GM12878 (cell line): Measurements from ENCODE around the gene UBR2. TPM values are rescaled to one million over a fixed set of nuclear protein-coding genes. Genes with fewer than 3 reads are reported as not detected.
A peak's percentile ranks its signal among the peaks of the same experiment; 100 is the strongest.

Experiments used
- ATAC-seq: fragments of 200-7000 bp; cut with Tn5 transposase; 3 replicates; pipeline ENCODE4 v1.9.1; 2020; ENCODE audit warnings: mild to moderate bottlenecking, moderate library complexity
- BruUV-seq: library from RNA; stranded (reverse); fragments of 400-500 nt; replicated peaks from 2 replicates; lab custom pipeline; 2021; lab: Mats Ljungman, UMichigan
- CTCF ChIA-PET: fragments of 300-600 bp; sonication (Branson Sonifier 250); formaldehyde crosslinking; extraction: SDS; loops from one replicate; lab custom pipeline; 2021; ENCODE audit warnings: inconsistent platforms; lab: Yijun Ruan, JAX
- POLR2A ChIA-PET: fragments of 350-600 bp; formaldehyde crosslinking; extraction: SDS; loops from one replicate; lab custom pipeline; 2021; ENCODE audit warnings: inconsistent platforms; lab: Charles Lee
- RAD21 ChIA-PET: fragments of 300-600 bp; sonication (Branson Sonifier 250); formaldehyde crosslinking; loops from one replicate; lab custom pipeline; 2023; ENCODE audit warnings: antibody characterized with exemption; ENCODE audit not compliant: unreplicated experiment; lab: Charles Lee
- SMC1A ChIA-PET: fragments of 300-600 bp; sonication (Branson Sonifier 250); formaldehyde crosslinking; loops from one replicate; lab custom pipeline; 2023; ENCODE audit not compliant: unreplicated experiment, uncharacterized antibody; lab: Charles Lee
- DNase-seq: peaks from one replicate; pipeline ENCODE4 v3.0.0-alpha.2; 2011; ENCODE audit warnings: low read depth, low spot score
- FAIRE-seq: peaks from 3 replicates; lab custom pipeline; 2011; peaks lifted over from hg19 to GRCh38; lab: Jason Lieb, UNC
- H2AFZ ChIP-seq: 2 replicates; pipeline ENCODE4 v1.6.0; 2011; ENCODE audit warnings: low read depth, low read length, control low read depth; ENCODE audit not compliant: control insufficient read depth
- H3K27ac ChIP-seq: 2 replicates; pipeline ENCODE4 v1.5.1; 2011; ENCODE audit warnings: control low read depth; ENCODE audit not compliant: control insufficient read depth, insufficient read depth
- H3K27me3 ChIP-seq, 2 experiments: replicated peaks in 1 of 2; 2 replicates each; pipeline versions ENCODE4 v1.6.0 to v1.6.1; 2011; ENCODE audit warnings: low read length in 1 of 2; ENCODE audit not compliant: control insufficient read depth in 2 of 2, insufficient read depth in 2 of 2
- H3K36me3 ChIP-seq, 2 experiments: 2 replicates each; pipeline ENCODE4 v1.5.1; 2011; ENCODE audit warnings: low read length in 1 of 2; ENCODE audit not compliant: control insufficient read depth in 2 of 2, insufficient read depth in 2 of 2
- H3K4me1 ChIP-seq: 2 replicates; pipeline ENCODE4 v1.6.1; 2011; ENCODE audit warnings: mild to moderate bottlenecking, low read length, moderate library complexity, mixed read lengths; ENCODE audit not compliant: control insufficient read depth, insufficient read depth
- H3K4me2 ChIP-seq: 2 replicates; pipeline ENCODE4 v1.6.0; 2011; ENCODE audit warnings: control low read depth; ENCODE audit not compliant: control insufficient read depth, insufficient read depth
- H3K4me3 ChIP-seq: fragments of 200-600 bp; sonication (generic); 2 replicates; pipeline ENCODE4 v1.5.1; 2016
- H3K79me2 ChIP-seq: 2 replicates; pipeline ENCODE4 v1.6.0; 2011; ENCODE audit warnings: low read length; ENCODE audit not compliant: control insufficient read depth, insufficient read depth
- H3K9ac ChIP-seq: 2 replicates; pipeline ENCODE4 v1.8.0; 2011; ENCODE audit warnings: low read length, control low read depth, mixed read lengths; ENCODE audit not compliant: control insufficient read depth, insufficient read depth
- H3K9me3 ChIP-seq: replicated peaks from 3 replicates; pipeline ENCODE4 v1.5.1; 2011; ENCODE audit warnings: mild to moderate bottlenecking, low read length; ENCODE audit not compliant: control insufficient read depth, insufficient read depth
- H4K20me1 ChIP-seq: 2 replicates; pipeline ENCODE4 v1.6.0; 2011; ENCODE audit not compliant: control insufficient read depth, insufficient read depth
- DPF2 ChIP-seq: fragments of 450-650 bp; IDR thresholded peaks from 2 replicates; pipeline ENCODE4 v1.6.1; 2017; ENCODE audit warnings: mild to moderate bottlenecking
- JUNB ChIP-seq: IDR thresholded peaks from 2 replicates; pipeline ENCODE4 v1.6.1; 2016; ENCODE audit warnings: antibody characterized with exemption, mild to moderate bottlenecking
- NFYA ChIP-seq: IDR thresholded peaks from 2 replicates; pipeline ENCODE4 v1.6.1; 2011; ENCODE audit warnings: low read depth, mild to moderate bottlenecking, low read length, improper control_type of control experiment, borderline replicate concordance
- PAX8 ChIP-seq: fragments of 450-650 bp; IDR thresholded peaks from 2 replicates; pipeline ENCODE4 v1.6.1; 2017; ENCODE audit warnings: mild to moderate bottlenecking, moderate library complexity
- ZNF24 ChIP-seq: fragments of 450-650 bp; IDR thresholded peaks from 2 replicates; pipeline ENCODE4 v1.6.1; 2017; ENCODE audit warnings: antibody characterized with exemption, mild to moderate bottlenecking
- WGBS: methylation state at CpG from one replicate; pipeline ENCODE4 v1.1.6; 2016; ENCODE audit warnings: low lambda C conversion rate; ENCODE audit not compliant: insufficient replicate concordance, insufficient coverage; ENCODE audit errors: missing lambda C conversion rate; 5-methylcytosine and 5-hydroxymethylcytosine counted together
- in situ Hi-C: fragments of 300-500 bp; cut with MboI; formaldehyde crosslinking; loops from 9 replicates; pipeline ENCODE4 v1.14.3; 2018; ENCODE audit warnings: mixed read lengths
- intact Hi-C: fragments of 100-400 bp; cut with micrococcal nuclease; formaldehyde crosslinking; loops from one replicate; pipeline ENCODE4 v1.14.2; 2022; ENCODE audit not compliant: unreplicated experiment
- polyA plus RNA-seq, 11 experiments: library from polyadenylated mRNA; depleted of rRNA in 4 of 11; unstranded in 6 of 11; stranded (reverse) in 5 of 11; fragments of >200 nt; fragmentation: Nextera tagmentation in 4 of 11; fragmentation: Illumina TruSeq in 1 of 11; extraction: Ambion mirVana in 4 of 11; extraction: Trizol in 1 of 11; gene quantifications; 1 replicate in 1 of 11; 2 replicates in 10 of 11; pipeline versions ENCODE4 v1.2.1 to v1.2.3, GENCODE V29; 2011 to 2016; ENCODE audit warnings: inconsistent platforms in 2 of 11, missing spikeins in 2 of 11, low read depth in 1 of 11
- total RNA-seq, 4 experiments: library from RNA; depleted of rRNA in 3 of 4; stranded (reverse); fragments of >200 nt in 3 of 4; fragmentation: Illumina TruSeq in 1 of 4; extraction: Trizol in 1 of 4; gene quantifications; 2 replicates each; pipeline versions ENCODE4 v1.2.1 to v1.2.3, GENCODE V29; 2013 to 2021
- TF ChIP-seq, protein P1 (sequence below): fragments of 450-650 bp; IDR thresholded peaks from 2 replicates; pipeline ENCODE4 v1.6.1; 2016; ENCODE audit warnings: mild to moderate bottlenecking

UBR2 gene
- total and polyA plus RNA-seq, 10 of the 15 experiments (the other 5 are each of a cell fraction or from before 2014, with no cell fraction given): 2.3 to 18.4 (median 9.6) TPM

DNA sequence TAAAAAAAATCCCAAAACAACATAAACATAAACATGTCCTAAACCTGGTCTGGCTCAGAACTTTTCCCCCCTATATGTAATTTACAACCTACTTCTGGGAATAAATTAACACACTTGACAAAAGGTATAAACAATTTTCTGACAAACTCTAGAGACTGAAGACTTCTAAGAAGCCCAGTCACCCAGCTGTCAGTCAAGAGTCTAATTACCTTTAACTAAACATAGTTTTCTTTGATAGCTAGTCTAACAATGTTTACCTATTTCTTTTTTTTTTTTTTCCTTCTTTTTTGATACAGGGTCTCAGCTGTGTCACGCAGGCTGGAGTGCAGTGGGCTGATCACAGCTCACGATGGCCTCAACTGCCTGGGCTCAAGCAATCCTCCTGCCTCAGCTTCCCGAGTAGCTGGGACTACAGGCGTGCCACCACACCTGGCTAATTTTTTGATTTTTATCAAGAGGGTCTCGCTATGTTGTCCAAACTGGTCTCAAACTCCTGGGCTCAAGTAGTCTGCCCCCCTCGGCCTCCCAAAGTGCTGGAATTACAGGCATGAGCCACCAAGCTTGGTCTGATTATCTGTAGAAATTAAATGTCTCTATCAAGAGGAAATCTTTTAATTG lies 932 bp upstream of the UBR2 start:
- peaks cover 39% of the 10 kb centered on the region for H3K79me2 ChIP-seq
- SMC1A ChIA-PET: interaction anchor here (0.7 to 3.0 kb wide), 7 partner anchors 10 to 99 kb away, joined by 3 to 14 read pairs (median 9); no protein-coding TSS in a partner anchor
- no peak for DNase-seq
- peak overlapping the region; percentile 90; the same call in 1 of the 2 replicates for H3K4me2 ChIP-seq
- H3K27me3 ChIP-seq: no peaks in the 10 kb centered on the region
- POLR2A ChIA-PET: interaction anchor here (0.6 to 2.0 kb wide), 3 partner anchors 110 to 569 kb away, joined by 3 to 5 read pairs (median 3); partner anchors contain the start of gene TBCC
- no peak for TF ChIP-seq DPF2
- no peak for TF ChIP-seq JUNB
- TF ChIP-seq, protein P1, sequence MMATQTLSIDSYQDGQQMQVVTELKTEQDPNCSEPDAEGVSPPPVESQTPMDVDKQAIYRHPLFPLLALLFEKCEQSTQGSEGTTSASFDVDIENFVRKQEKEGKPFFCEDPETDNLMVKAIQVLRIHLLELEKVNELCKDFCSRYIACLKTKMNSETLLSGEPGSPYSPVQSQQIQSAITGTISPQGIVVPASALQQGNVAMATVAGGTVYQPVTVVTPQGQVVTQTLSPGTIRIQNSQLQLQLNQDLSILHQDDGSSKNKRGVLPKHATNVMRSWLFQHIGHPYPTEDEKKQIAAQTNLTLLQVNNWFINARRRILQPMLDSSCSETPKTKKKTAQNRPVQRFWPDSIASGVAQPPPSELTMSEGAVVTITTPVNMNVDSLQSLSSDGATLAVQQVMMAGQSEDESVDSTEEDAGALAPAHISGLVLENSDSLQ: peak; percentile 49; the same call in 1 of the 2 replicates
- TF ChIP-seq PAX8: no peak
- no peak for TF ChIP-seq ZNF24
- no peak for TF ChIP-seq NFYA
- TF ChIP-seq, all 136 proteins: peak for 1
- Histone ChIP-seq H2AFZ (no peak overlapping the region; the same call in 1 of the 2 replicates), H3K9ac (no peak overlapping the region), H3K4me3 (no peak overlapping the region), H3K36me3 (no peaks in the 10 kb centered on the region), H3K4me1 (no peaks in the 10 kb centered on the region; the same call in 1 of the 2 replicates), H3K27ac (no peak overlapping the region), H3K9me3 (no peaks in the 10 kb centered on the region), H4K20me1 (no peaks in the 10 kb centered on the region)
- no peak for FAIRE-seq
- ChIA-PET CTCF (interaction anchor here (1.2 to 1.7 kb wide), 7 partner anchors 11 to 641 kb away, joined by 3 to 15 read pairs (median 5); partner anchors contain the start of gene BYSL), RAD21 (interaction anchor here (0.8 to 2.0 kb wide), 6 partner anchors 9 to 496 kb away, joined by 3 to 10 read pairs (median 4); partner anchors contain the start of genes CNPY3, KLC4, MRPL2 and RPL7L1)
- no peak for ATAC-seq
- intact Hi-C loops: loop anchor here (5.0 kb wide), 1 partner anchor 776 kb away; the partner anchor contains the start of gene TOMM6
- in situ Hi-C loops: no loop called here
- no TSS peak for BruUV-seq
- 63% methylated on average over 6 of the region's 6 CpGs for WGBS
